GM23338 (cell line): ENCODE results near the gene VIPAS39. TPM values are rescaled to one million over a fixed set of nuclear protein-coding genes. Genes with fewer than 3 reads are reported as not detected.

ENCODE experiments used
- EZH2 ChIP-seq: fragments of 200-600 bp; sonication (generic); IDR thresholded peaks from one replicate; pipeline ENCODE4 v1.8.0; 2017; ENCODE audit warnings: antibody characterized with exemption, mild to moderate bottlenecking, low read depth; ENCODE audit not compliant: unreplicated experiment
- EZH2phosphoT487 ChIP-seq: fragments of 200-600 bp; sonication (generic); IDR thresholded peaks from one replicate; pipeline ENCODE4 v1.8.1; 2018; ENCODE audit warnings: antibody characterized with exemption; ENCODE audit not compliant: unreplicated experiment
- JUNB ChIP-seq: IDR thresholded peaks from one replicate; pipeline ENCODE4 v1.6.1; 2016; ENCODE audit warnings: antibody characterized with exemption; ENCODE audit not compliant: unreplicated experiment
- NANOG ChIP-seq: IDR thresholded peaks from 2 replicates; pipeline ENCODE4 v1.6.1; 2016; ENCODE audit warnings: antibody characterized with exemption, borderline replicate concordance
- POLR2AphosphoS5 ChIP-seq: IDR thresholded peaks from 2 replicates; pipeline ENCODE4 v1.6.1; 2016; ENCODE audit warnings: antibody characterized with exemption, low read depth
- polyA plus RNA-seq: library from polyadenylated mRNA; unstranded; fragments of >200 nt; fragmentation: Nextera tagmentation; extraction: Ambion mirVana; gene quantifications from 2 replicates; pipeline ENCODE4 v1.2.1, GENCODE V29; 2016
- total RNA-seq: library from RNA; depleted of rRNA; stranded (reverse); fragments of >200 nt; shearing (Covaris generic); gene quantifications from 2 replicates; pipeline ENCODE4 v1.2.3, GENCODE V29; 2014
- TF ChIP-seq, protein P1 (sequence below): fragments of 250-450 bp; sonication (Bioruptor Pico); IDR thresholded peaks from 2 replicates; pipeline ENCODE4 v1.5.0; 2020; ENCODE audit warnings: mild to moderate bottlenecking, moderate library complexity
- TF ChIP-seq, protein P2 (sequence below): IDR thresholded peaks from one replicate; pipeline ENCODE4 v1.6.1; 2018; ENCODE audit warnings: antibody characterized with exemption; ENCODE audit not compliant: unreplicated experiment

Gene VIPAS39
- total and polyA plus RNA-seq, 2 experiments from 2014 or later, result 9.4 to 21.8 TPM

DNA sequence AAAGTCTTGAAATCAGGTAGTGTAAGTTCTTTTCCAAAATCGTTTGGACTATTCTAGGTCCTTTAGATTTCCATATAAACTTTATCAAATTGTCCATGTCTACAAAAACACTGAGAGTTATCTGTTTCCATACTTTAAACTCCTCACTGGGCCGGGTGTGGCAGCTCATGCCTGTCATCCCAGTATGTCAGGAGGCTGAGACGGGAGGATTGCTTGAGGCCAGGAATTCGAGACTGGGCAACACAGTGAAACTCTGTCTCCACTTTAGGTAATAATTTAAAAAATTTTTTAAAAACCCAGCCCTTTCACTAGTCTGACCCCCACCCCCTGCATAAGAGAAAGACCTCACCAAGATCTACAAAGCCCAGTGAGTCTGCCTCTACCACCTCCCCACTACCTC is 47.6 kb upstream of the VIPAS39 start (continued):
- TF ChIP-seq, protein P1, sequence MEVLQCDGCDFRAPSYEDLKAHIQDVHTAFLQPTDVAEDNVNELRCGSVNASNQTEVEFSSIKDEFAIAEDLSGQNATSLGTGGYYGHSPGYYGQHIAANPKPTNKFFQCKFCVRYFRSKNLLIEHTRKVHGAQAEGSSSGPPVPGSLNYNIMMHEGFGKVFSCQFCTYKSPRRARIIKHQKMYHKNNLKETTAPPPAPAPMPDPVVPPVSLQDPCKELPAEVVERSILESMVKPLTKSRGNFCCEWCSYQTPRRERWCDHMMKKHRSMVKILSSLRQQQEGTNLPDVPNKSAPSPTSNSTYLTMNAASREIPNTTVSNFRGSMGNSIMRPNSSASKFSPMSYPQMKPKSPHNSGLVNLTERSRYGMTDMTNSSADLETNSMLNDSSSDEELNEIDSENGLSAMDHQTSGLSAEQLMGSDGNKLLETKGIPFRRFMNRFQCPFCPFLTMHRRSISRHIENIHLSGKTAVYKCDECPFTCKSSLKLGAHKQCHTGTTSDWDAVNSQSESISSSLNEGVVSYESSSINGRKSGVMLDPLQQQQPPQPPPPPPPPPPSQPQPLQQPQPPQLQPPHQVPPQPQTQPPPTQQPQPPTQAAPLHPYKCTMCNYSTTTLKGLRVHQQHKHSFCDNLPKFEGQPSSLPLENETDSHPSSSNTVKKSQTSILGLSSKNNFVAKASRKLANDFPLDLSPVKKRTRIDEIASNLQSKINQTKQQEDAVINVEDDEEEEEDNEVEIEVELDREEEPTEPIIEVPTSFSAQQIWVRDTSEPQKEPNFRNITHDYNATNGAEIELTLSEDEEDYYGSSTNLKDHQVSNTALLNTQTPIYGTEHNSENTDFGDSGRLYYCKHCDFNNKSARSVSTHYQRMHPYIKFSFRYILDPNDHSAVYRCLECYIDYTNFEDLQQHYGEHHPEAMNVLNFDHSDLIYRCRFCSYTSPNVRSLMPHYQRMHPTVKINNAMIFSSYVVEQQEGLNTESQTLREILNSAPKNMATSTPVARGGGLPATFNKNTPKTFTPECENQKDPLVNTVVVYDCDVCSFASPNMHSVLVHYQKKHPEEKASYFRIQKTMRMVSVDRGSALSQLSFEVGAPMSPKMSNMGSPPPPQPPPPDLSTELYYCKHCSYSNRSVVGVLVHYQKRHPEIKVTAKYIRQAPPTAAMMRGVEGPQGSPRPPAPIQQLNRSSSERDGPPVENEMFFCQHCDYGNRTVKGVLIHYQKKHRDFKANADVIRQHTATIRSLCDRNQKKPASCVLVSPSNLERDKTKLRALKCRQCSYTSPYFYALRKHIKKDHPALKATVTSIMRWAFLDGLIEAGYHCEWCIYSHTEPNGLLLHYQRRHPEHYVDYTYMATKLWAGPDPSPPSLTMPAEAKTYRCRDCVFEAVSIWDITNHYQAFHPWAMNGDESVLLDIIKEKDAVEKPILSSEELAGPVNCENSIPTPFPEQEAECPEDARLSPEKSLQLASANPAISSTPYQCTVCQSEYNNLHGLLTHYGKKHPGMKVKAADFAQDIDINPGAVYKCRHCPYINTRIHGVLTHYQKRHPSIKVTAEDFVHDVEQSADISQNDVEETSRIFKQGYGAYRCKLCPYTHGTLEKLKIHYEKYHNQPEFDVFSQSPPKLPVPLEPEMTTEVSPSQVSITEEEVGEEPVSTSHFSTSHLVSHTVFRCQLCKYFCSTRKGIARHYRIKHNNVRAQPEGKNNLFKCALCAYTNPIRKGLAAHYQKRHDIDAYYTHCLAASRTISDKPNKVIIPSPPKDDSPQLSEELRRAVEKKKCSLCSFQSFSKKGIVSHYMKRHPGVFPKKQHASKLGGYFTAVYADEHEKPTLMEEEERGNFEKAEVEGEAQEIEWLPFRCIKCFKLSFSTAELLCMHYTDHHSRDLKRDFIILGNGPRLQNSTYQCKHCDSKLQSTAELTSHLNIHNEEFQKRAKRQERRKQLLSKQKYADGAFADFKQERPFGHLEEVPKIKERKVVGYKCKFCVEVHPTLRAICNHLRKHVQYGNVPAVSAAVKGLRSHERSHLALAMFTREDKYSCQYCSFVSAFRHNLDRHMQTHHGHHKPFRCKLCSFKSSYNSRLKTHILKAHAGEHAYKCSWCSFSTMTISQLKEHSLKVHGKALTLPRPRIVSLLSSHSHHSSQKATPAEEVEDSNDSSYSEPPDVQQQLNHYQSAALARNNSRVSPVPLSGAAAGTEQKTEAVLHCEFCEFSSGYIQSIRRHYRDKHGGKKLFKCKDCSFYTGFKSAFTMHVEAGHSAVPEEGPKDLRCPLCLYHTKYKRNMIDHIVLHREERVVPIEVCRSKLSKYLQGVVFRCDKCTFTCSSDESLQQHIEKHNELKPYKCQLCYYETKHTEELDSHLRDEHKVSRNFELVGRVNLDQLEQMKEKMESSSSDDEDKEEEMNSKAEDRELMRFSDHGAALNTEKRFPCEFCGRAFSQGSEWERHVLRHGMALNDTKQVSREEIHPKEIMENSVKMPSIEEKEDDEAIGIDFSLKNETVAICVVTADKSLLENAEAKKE (CRISPR knock-in tag), result no peak
- TF ChIP-seq POLR2AphosphoS5, result no peak
- TF ChIP-seq EZH2phosphoT487, result no peak
- no peak for TF ChIP-seq EZH2
- TF ChIP-seq, protein P2, sequence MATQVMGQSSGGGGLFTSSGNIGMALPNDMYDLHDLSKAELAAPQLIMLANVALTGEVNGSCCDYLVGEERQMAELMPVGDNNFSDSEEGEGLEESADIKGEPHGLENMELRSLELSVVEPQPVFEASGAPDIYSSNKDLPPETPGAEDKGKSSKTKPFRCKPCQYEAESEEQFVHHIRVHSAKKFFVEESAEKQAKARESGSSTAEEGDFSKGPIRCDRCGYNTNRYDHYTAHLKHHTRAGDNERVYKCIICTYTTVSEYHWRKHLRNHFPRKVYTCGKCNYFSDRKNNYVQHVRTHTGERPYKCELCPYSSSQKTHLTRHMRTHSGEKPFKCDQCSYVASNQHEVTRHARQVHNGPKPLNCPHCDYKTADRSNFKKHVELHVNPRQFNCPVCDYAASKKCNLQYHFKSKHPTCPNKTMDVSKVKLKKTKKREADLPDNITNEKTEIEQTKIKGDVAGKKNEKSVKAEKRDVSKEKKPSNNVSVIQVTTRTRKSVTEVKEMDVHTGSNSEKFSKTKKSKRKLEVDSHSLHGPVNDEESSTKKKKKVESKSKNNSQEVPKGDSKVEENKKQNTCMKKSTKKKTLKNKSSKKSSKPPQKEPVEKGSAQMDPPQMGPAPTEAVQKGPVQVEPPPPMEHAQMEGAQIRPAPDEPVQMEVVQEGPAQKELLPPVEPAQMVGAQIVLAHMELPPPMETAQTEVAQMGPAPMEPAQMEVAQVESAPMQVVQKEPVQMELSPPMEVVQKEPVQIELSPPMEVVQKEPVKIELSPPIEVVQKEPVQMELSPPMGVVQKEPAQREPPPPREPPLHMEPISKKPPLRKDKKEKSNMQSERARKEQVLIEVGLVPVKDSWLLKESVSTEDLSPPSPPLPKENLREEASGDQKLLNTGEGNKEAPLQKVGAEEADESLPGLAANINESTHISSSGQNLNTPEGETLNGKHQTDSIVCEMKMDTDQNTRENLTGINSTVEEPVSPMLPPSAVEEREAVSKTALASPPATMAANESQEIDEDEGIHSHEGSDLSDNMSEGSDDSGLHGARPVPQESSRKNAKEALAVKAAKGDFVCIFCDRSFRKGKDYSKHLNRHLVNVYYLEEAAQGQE, result no peak
- no peak for TF ChIP-seq JUNB
- TF ChIP-seq NANOG, result no peak
